GM18951 (cell line): Measurements from ENCODE around the gene EBNA1BP2.
"Not testable (repeated sequence)": the region's sequence is repeated elsewhere in the genome, so short reads cannot be mapped to it uniquely, and the experiment has no call there.

Experiments
- POLR2A ChIP-seq: IDR thresholded peaks from 4 replicates; pipeline ENCODE4 v1.6.1; 2011; ENCODE audit warnings: mild to moderate bottlenecking; ENCODE audit not compliant: insufficient read length, insufficient read depth; ENCODE audit errors: extremely low read depth
- in situ Hi-C: fragments of 300-500 bp; cut with MboI; formaldehyde crosslinking; loops from one replicate; pipeline ENCODE4 v1.12.0; 2022; ENCODE audit warnings: low sequenced_read_pairs, mixed read lengths, inconsistent platforms; ENCODE audit not compliant: unreplicated experiment

Gene EBNA1BP2

GRCh38 chr1:43121256-43121900 is 50.7 kb downstream of the EBNA1BP2 start:
- TF ChIP-seq POLR2A: no peak
- in situ Hi-C loops: no loop called here

GRCh38 chr1:43119928-43120586 is 52.0 kb downstream of the EBNA1BP2 start:
- in situ Hi-C loops: not testable (repeated sequence)
